DND-41 (cell line): Measurements from ENCODE around the gene UQCRFS1.

Source experiments
- EZH2 ChIP-seq: IDR thresholded peaks from 3 replicates; pipeline ENCODE4 v1.6.1; 2012; ENCODE audit warnings: borderline replicate concordance, low read depth, mild to moderate bottlenecking, moderate library complexity, low read length, inconsistent platforms; ENCODE audit not compliant: severe bottlenecking
- TF ChIP-seq, protein P1 (sequence below): IDR thresholded peaks from 2 replicates; pipeline ENCODE4 v1.5.1; 2012; ENCODE audit warnings: borderline replicate concordance, low read length, moderate library complexity, mild to moderate bottlenecking; ENCODE audit not compliant: poor library complexity, severe bottlenecking; ENCODE audit errors: extremely low read depth

DNA sequence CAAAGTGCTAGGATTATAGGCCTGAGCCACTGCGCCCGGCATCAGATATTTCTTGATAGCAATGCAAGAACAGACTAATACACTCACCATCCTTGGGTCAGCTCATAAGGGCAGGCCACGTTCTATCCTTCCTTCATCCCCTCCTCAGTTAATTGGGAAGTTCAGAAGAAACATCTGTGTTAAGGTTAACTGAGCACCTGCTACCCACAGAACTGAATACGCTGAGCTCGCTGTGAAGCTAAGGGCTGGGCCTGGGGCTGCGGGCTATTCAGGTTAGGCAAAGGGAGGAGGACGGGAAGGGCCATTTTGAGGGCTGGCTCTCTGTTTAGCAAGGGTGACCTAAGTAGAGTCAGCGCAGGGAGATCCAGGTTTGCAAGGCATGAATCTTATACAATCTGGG, 43.0 kb upstream of the UQCRFS1 start:
- TF ChIP-seq, protein P1, sequence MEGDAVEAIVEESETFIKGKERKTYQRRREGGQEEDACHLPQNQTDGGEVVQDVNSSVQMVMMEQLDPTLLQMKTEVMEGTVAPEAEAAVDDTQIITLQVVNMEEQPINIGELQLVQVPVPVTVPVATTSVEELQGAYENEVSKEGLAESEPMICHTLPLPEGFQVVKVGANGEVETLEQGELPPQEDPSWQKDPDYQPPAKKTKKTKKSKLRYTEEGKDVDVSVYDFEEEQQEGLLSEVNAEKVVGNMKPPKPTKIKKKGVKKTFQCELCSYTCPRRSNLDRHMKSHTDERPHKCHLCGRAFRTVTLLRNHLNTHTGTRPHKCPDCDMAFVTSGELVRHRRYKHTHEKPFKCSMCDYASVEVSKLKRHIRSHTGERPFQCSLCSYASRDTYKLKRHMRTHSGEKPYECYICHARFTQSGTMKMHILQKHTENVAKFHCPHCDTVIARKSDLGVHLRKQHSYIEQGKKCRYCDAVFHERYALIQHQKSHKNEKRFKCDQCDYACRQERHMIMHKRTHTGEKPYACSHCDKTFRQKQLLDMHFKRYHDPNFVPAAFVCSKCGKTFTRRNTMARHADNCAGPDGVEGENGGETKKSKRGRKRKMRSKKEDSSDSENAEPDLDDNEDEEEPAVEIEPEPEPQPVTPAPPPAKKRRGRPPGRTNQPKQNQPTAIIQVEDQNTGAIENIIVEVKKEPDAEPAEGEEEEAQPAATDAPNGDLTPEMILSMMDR: no peak
- TF ChIP-seq EZH2: no peak
